CD4-positive, alpha-beta T cell treated with Interleukin-2 at 100 ng/mL for 4 hours (primary cell): Measurements from ENCODE around the gene CDH8.

ENCODE experiments used
- DNase-seq: peaks from one replicate; pipeline ENCODE4 v3.0.0-alpha.2; 2020; ENCODE audit warnings: low spot score

CDH8 gene

GRCh38 chr16:62033065-62033464 is 3.2 kb downstream of the CDH8 start:
- DNase-seq, result no peak

DNA sequence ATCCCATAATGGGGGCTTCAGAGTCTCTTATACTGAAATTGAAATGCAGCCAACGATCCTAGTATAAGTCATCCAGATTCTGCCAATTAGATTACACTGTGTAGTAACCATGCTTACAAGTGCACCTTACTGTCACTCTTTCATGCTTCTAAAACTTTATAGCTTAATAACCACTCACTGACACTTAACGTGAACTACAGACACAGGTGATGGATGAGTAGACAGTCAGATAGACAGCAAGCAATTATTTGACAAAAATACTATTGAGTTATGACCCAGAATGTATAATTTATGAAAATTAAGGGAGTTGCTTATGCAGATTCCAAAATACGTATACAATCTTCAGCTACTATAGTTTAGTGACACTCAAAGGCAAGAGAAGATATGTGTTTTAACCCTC is 6.3 kb downstream of the CDH8 start:
- DNase-seq, result no peak

GRCh38 chr16:62022688-62023087 is 13.6 kb downstream of the CDH8 start:
- no peak for DNase-seq

- no peak for DNase-seq
Observed at GRCh38 chr16:62021161-62021581, 15.1 kb downstream of the CDH8 start.

DNA sequence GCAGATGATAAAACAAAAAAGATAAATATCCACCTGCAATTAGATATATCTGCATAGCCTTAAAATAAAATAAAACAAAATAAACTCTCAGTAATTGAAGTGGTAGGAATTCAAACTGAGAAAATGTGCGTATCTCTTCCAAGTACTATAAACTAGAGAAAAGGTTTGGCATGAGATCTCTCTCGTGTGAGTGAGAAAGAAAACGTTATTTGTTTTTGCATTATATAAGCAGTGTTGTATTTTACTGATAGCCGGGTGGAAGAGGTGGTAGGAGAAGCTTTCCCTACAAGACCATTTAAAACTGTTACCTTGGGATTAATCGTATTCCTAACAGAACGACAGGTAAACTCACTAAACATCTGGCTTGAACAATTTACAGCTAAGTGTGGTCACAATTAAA is 15.6 kb downstream of the CDH8 start:
- no peak for DNase-seq

- no peak for DNase-seq
Observed at GRCh38 chr16:62019851-62020250, 16.4 kb downstream of the CDH8 start.

- DNase-seq, result no peak
Observed at GRCh38 chr16:62018301-62019060, 17.8 kb downstream of the CDH8 start.

DNA sequence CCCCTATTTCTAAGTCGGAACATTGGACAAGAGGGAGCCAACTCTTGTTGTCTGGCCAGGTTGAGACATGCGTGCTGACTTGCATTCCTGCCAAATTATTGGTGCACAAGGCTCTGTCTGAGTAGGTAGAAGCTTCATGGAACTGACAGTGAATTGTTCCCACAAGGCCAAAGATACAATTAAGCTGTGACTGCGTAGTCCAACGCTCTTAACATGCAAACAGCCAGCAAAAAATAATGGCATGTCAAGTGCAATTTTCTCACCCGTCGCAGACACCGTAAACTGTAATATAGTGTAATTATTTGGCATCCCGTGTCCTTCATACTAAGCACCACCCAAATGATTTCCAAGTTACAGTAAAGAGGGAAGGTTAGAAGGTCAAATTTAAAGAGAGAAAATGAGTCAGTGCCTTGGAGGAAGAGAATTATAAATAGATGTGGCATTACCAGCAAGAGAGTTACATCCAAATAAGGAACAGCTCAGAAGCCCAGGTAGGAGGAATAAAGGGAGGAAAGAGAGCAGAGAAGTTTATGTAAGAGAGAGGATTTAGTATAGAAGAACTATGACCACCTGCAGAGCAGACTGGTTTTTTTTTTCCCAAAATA is 21.8 kb downstream of the CDH8 start:
- DNase-seq, result no peak

GRCh38 chr16:62010186-62010585 is 26.1 kb downstream of the CDH8 start:
- no peak for DNase-seq

DNA sequence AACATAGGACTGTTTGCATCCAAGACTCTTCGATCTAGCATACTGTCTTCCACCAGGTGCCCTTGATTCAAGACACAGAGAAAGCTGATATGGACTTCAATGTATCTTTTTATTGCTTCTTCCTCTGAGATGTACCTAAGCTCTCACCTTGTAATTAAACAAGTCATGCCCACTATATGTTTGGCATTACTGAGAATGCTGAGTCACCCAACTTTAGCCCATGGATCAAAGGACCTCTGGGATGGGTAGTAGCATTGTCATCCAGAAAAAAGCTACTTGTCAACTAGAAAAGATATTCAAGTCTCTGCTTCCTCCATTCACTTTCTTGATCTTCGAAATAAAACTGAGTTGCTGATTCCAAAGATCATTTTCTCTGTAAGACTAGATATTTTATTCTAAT is 37.8 kb downstream of the CDH8 start:
- DNase-seq, result no peak

DNA sequence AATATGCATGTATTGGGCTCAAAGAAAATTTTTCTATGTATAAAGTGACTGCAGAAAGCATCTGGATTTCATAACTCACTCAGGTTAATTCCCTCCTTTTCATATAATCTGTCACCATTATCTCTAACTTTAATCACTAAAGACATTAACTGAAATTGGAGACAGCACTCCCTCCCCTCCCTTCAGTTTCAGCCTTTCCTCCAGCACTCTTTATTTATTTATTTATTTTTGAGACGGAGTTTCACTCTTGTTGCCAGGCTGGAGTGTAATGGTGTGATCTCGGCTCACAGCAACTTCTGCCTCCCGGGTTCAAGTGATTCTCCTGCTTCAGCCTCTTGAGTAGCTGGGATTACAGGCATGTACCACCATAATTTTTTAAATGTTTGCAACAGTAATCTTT is 43.1 kb downstream of the CDH8 start:
- DNase-seq, result no peak

GRCh38 chr16:61987474-61988012 is 48.7 kb downstream of the CDH8 start:
- no peak for DNase-seq

DNA sequence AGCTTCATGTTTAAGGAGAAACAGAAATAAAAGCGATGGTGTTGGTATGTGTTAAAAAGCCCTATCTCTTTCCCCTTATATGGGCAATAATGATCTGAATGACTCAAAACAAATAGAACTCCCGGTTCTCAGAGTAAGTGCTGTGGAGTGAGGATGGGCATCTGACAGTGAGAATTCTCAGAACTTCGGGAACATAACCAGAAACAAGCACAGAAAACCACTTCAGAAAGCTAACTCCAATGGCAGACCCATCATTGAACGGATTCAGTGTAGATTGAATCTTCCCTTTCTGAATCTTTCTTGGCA is 67.2 kb downstream of the CDH8 start:
- DNase-seq, result no peak

GRCh38 chr16:61968242-61969076 is 67.8 kb downstream of the CDH8 start:
- no peak for DNase-seq

GRCh38 chr16:61957075-61957855 is 79.0 kb downstream of the CDH8 start:
- DNase-seq, result no peak

- DNase-seq, result no peak
Observed at GRCh38 chr16:61952841-61953240, 83.4 kb downstream of the CDH8 start.

GRCh38 chr16:61948414-61948813 is 87.8 kb downstream of the CDH8 start:
- no peak for DNase-seq

DNA sequence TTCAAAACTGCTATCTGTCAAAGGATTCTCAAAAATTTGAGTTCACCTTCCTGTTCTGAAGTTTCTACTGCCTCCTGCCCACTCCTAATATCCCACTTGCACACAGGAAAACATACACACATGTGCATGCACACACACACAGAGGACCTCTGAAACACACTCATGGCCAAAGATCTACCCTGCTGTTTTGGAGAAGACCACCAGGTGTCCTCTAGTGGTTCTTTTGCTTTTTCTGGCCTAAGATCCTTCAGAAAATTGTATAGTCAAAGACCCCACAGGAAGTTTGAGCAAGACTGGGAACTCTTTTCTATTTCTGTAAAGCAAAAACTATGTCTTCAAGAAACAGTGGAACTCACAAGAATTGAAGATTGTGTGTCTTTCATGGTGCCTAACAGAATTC is 90.2 kb downstream of the CDH8 start:
- DNase-seq, result no peak

- DNase-seq, result no peak
Observed at GRCh38 chr16:61945511-61945910, 90.7 kb downstream of the CDH8 start.

DNA sequence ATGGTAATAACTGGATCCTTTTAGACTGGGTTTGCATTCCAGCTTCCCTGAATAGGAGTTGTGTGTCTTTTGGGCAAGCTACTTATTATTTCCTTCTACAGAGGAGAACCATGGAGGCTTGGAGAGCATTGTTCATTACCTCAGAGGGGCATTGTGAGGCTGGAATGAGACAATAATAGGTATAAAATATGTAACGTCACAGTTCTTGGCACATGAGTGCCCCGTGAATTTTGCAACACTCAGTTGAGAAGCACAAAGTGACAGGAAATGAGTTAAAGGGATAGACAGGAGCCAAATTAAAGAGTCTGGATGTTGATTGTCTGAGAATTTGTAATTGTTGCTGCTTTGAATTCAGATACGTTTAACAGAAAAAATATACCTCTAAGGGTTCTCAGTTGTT is 92.2 kb downstream of the CDH8 start:
- no peak for DNase-seq

GRCh38 chr16:61940611-61941010 is 95.6 kb downstream of the CDH8 start:
- DNase-seq, result no peak

GRCh38 chr16:61937646-61938045 is 98.6 kb downstream of the CDH8 start:
- DNase-seq, result no peak
